NB4 (cell line): ENCODE results near the gene FAM171A1.
A peak's percentile ranks its signal among the peaks of the same experiment; 100 is the strongest.

Experiments used
- DNase-seq: peaks from one replicate; pipeline ENCODE4 v3.0.0; 2010; ENCODE audit warnings: low read depth
- H3K4me3 ChIP-seq: one replicate; pipeline ENCODE4 v1.5.1; 2011; ENCODE audit warnings: mild to moderate bottlenecking, low read depth, low read length, moderate library complexity
- CTCF ChIP-seq: IDR thresholded peaks from one replicate; pipeline ENCODE4 v1.5.1; 2012; ENCODE audit warnings: low read depth, low read length
- MAX ChIP-seq: IDR thresholded peaks from 2 replicates; pipeline ENCODE4 v1.6.1; 2011; ENCODE audit warnings: low read depth, low read length
- MYC ChIP-seq: IDR thresholded peaks from 2 replicates; pipeline ENCODE4 v1.6.1; 2011; ENCODE audit warnings: low read depth, low read length
- POLR2A ChIP-seq: IDR thresholded peaks from 2 replicates; pipeline ENCODE4 v1.6.1; 2011; ENCODE audit warnings: mild to moderate bottlenecking; ENCODE audit not compliant: insufficient read length; ENCODE audit errors: extremely low read depth

The FAM171A1 gene

GRCh38 chr10:15169555-15170401, 201.3 kb downstream of the FAM171A1 start:
- DNase-seq: peak; percentile 65
- peak overlapping the region; percentile 25 for H3K4me3 ChIP-seq
- TF ChIP-seq MYC: peak; percentile 13; the same call in 1 of the 2 replicates
- no peak for TF ChIP-seq POLR2A

- peak; percentile 87 for DNase-seq
- no peak for TF ChIP-seq MYC
- TF ChIP-seq MAX: no peak
- no peak for TF ChIP-seq POLR2A
- no peak for TF ChIP-seq CTCF
- H3K4me3 ChIP-seq: no peak overlapping the region
Measured at GRCh38 chr10:15168786-15169554, 202.1 kb downstream of the FAM171A1 start.

- peak; percentile 66 for TF ChIP-seq POLR2A
- peak; percentile 15 for TF ChIP-seq MAX
- no peak for TF ChIP-seq CTCF
- no peak for TF ChIP-seq MYC
- DNase-seq: peak; percentile 81
Measured at GRCh38 chr10:15168291-15168785, 202.8 kb downstream of the FAM171A1 start, which contains the start of gene NMT2. Gene NMT2 (minus strand): TSS chr10:15168693. CDS start chr10:15168612, 81 bp downstream.

GRCh38 chr10:15167411-15168290, 203.4 kb downstream of the FAM171A1 start:
- no peak for TF ChIP-seq MAX
- TF ChIP-seq CTCF: no peak
- no peak for TF ChIP-seq MYC
- no peak for TF ChIP-seq POLR2A
- peak; percentile 52 for DNase-seq
- peak overlapping the region; percentile 50 for H3K4me3 ChIP-seq

More at GRCh38 chr10:15168291-15168785, 202.8 kb downstream of the FAM171A1 start, which contains the start of gene NMT2:
- H3K4me3 ChIP-seq: peak within 1 kb of the TSS; percentile 52

- no peak for DNase-seq
- no peak overlapping the region for H3K4me3 ChIP-seq
- TF ChIP-seq POLR2A: no peak
- no peak for TF ChIP-seq MYC
- no peak for TF ChIP-seq MAX
- no peak for TF ChIP-seq CTCF
Measured at GRCh38 chr10:15166325-15166724, 204.8 kb downstream of the FAM171A1 start.
